ENCODE results near the gene ZNF91. TPM values are rescaled to one million over a fixed set of nuclear protein-coding genes. Genes with fewer than 3 reads are reported as not detected.
"Not testable (repeated sequence)": the region's sequence is repeated elsewhere in the genome, so short reads cannot be mapped to it uniquely, and the experiment has no call there.

ZNF91 gene
- 10 to 100 TPM; 37.0 to 38.2 TPM for total RNA-seq

- H3K4me3 Mint-ChIP-seq = peak within 1 kb of the TSS; percentile 93
- H3K9me3 Mint-ChIP-seq = no peaks in the 10 kb centered on the region
- H3K27me3 Mint-ChIP-seq = no peaks in the 10 kb centered on the region
- H3K4me1 Mint-ChIP-seq (ENCODE audit: low read depth in 2 of 2) = peaks cover 13 to 24% of the 10 kb centered on the region in 2 donors
- H3K27ac Mint-ChIP-seq = peak within 1 kb of the TSS; percentile 92 to 98
- ATAC-seq (peak; percentile 98 to 99), DNase-seq (ENCODE audit: low spot score) (peak; percentile 94)
- H3K36me3 Mint-ChIP-seq = peaks cover 19% of the 10 kb centered on the region
These were observed at the start of gene ZNF91 for GRCh38 chr19:23395041-23395721. Gene ZNF91, minus strand, starts transcription at chr19:23395471. Its CDS starts 117 bp downstream, at chr19:23395354.

GRCh38 chr19:23440791-23441190 lies 45.5 kb upstream of the ZNF91 start:
- Mint-ChIP-seq H3K4me1 (ENCODE audit: low read depth in 2 of 2) (no peaks in the 10 kb centered on the region), H3K27ac (no peak overlapping the region), H3K9me3 (peaks cover 18% of the 10 kb centered on the region), H3K36me3 (peaks cover 38% of the 10 kb centered on the region), H3K4me3 (no peak overlapping the region), H3K27me3 (no peaks in the 10 kb centered on the region)
- no peak for ATAC-seq
- no peak for DNase-seq (ENCODE audit: low spot score)

GRCh38 chr19:23440207-23440606 lies 44.9 kb upstream of the ZNF91 start:
- H3K9me3 Mint-ChIP-seq = peaks cover 18% of the 10 kb centered on the region
- H3K27me3 Mint-ChIP-seq = no peaks in the 10 kb centered on the region
- H3K4me1 Mint-ChIP-seq (ENCODE audit: low read depth in 2 of 2) = no peaks in the 10 kb centered on the region
- no peak overlapping the region for H3K4me3 Mint-ChIP-seq
- H3K27ac Mint-ChIP-seq = no peak overlapping the region
- ATAC-seq (no peak), DNase-seq (ENCODE audit: low spot score) (no peak)
- peaks cover 38% of the 10 kb centered on the region for H3K36me3 Mint-ChIP-seq

DNA sequence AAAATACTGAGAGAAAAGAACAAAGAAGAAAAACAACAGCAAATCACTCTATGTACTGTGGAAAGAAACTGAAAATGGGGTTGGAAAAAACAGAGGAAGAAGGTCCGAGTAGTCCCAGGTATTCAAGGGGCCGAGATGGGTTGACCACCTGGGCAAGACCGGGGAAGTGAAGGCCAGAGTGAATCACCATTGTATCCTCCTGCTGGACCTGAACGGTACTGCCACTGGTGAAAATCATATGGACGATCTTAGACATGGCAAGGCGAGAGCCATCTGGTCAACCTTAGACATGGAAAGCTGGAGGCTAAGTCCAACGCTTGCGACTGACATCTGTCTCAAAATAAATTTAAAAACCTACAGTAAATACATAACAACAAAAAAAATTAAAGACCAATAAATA lies 44.4 kb upstream of the ZNF91 start:
- H3K27me3 Mint-ChIP-seq = no peaks in the 10 kb centered on the region
- ATAC-seq (no peak), DNase-seq (ENCODE audit: low spot score) (no peak)
- no peaks in the 10 kb centered on the region for H3K4me1 Mint-ChIP-seq (ENCODE audit: low read depth in 2 of 2)
- H3K9me3 Mint-ChIP-seq = peaks cover 21% of the 10 kb centered on the region
- peaks cover 42% of the 10 kb centered on the region for H3K36me3 Mint-ChIP-seq
- H3K4me3 Mint-ChIP-seq = no peak overlapping the region
- no peak overlapping the region for H3K27ac Mint-ChIP-seq

- peaks cover 49% of the 10 kb centered on the region for H3K36me3 Mint-ChIP-seq
- no peaks in the 10 kb centered on the region for H3K4me1 Mint-ChIP-seq (ENCODE audit: low read depth in 2 of 2)
- H3K27me3 Mint-ChIP-seq = no peaks in the 10 kb centered on the region
- H3K9me3 Mint-ChIP-seq = peaks cover 30% of the 10 kb centered on the region
- DNase-seq (ENCODE audit: low spot score) = no peak
- no peak overlapping the region for H3K4me3 Mint-ChIP-seq
- ATAC-seq = no peak
- H3K27ac Mint-ChIP-seq = no peak overlapping the region
These were observed 42.6 kb upstream of the ZNF91 start for GRCh38 chr19:23437901-23438300.

GRCh38 chr19:23436944-23437343 lies 41.7 kb upstream of the ZNF91 start:
- no peak overlapping the region for H3K4me3 Mint-ChIP-seq
- no peaks in the 10 kb centered on the region for H3K4me1 Mint-ChIP-seq (ENCODE audit: low read depth in 2 of 2)
- H3K36me3 Mint-ChIP-seq = peaks cover 50% of the 10 kb centered on the region
- H3K9me3 Mint-ChIP-seq = peaks cover 31% of the 10 kb centered on the region
- H3K27ac Mint-ChIP-seq = no peak overlapping the region
- no peaks in the 10 kb centered on the region for H3K27me3 Mint-ChIP-seq
- no peak for DNase-seq (ENCODE audit: low spot score)
- ATAC-seq = no peak

DNA sequence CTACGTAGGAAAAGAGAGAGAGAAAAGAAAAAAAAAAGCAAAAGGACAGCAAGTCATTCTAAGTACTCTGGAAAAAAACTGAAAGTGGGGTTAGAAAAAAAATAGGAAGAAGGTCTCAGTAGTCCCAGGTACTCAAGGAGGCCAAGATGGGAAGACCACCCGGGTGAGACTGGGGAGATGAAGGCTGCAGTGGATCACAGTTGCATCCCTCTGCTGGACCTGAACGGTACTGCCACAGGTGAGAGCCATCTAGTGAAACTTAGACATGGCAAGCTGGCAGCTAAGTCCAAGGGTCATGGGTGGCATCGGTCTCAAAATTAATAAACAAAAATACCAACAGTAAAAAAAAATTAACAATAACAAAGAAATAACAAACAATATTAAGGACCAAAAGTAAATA lies 41.0 kb upstream of the ZNF91 start:
- H3K4me1 Mint-ChIP-seq (ENCODE audit: low read depth in 2 of 2) = no peaks in the 10 kb centered on the region
- no peak for DNase-seq (ENCODE audit: low spot score)
- ATAC-seq = no peak
- H3K9me3 Mint-ChIP-seq = peaks cover 31% of the 10 kb centered on the region
- no peak overlapping the region for H3K27ac Mint-ChIP-seq
- no peak overlapping the region for H3K4me3 Mint-ChIP-seq
- H3K36me3 Mint-ChIP-seq = peaks cover 50% of the 10 kb centered on the region
- H3K27me3 Mint-ChIP-seq = no peaks in the 10 kb centered on the region

- Mint-ChIP-seq H3K9me3 (no peaks in the 10 kb centered on the region), H3K27ac (no peak overlapping the region), H3K27me3 (no peaks in the 10 kb centered on the region), H3K4me1 (ENCODE audit: low read depth in 2 of 2) (no peaks in the 10 kb centered on the region), H3K4me3 (no peak overlapping the region), H3K36me3 (no peaks in the 10 kb centered on the region)
- ATAC-seq (no peak), DNase-seq (ENCODE audit: low spot score) (no peak)
These were observed 25.6 kb upstream of the ZNF91 start for GRCh38 chr19:23420824-23421223.

- not testable (repeated sequence) for H3K9me3 Mint-ChIP-seq; H3K27me3 Mint-ChIP-seq; H3K36me3 Mint-ChIP-seq; H3K27ac Mint-ChIP-seq; H3K4me1 Mint-ChIP-seq (ENCODE audit: low read depth in 2 of 2); H3K4me3 Mint-ChIP-seq; ATAC-seq; DNase-seq (ENCODE audit: low spot score)
These were observed 24.0 kb upstream of the ZNF91 start for GRCh38 chr19:23419261-23419660.

GRCh38 chr19:23415561-23416191 lies 20.4 kb upstream of the ZNF91 start:
- no peak for DNase-seq (ENCODE audit: low spot score)
- H3K9me3 Mint-ChIP-seq = no peaks in the 10 kb centered on the region
- H3K27ac Mint-ChIP-seq = no peak overlapping the region

GRCh38 chr19:23415034-23415433 lies 19.8 kb upstream of the ZNF91 start:
- Mint-ChIP-seq H3K4me3 (peak overlapping the region; percentile 27), H3K9me3 (no peaks in the 10 kb centered on the region), H3K27ac (no peak overlapping the region), H3K36me3 (no peaks in the 10 kb centered on the region), H3K27me3 (peaks cover 7 to 19% of the 10 kb centered on the region in 2 donors), H3K4me1 (ENCODE audit: low read depth in 2 of 2) (no peaks in the 10 kb centered on the region)
- no peak for DNase-seq (ENCODE audit: low spot score)
- ATAC-seq = no peak

More at GRCh38 chr19:23415561-23416191, 20.4 kb upstream of the ZNF91 start:
- Mint-ChIP-seq H3K36me3 (no peaks in the 10 kb centered on the region), H3K4me3 (peak overlapping the region; percentile 27), H3K4me1 (ENCODE audit: low read depth in 2 of 2) (no peaks in the 10 kb centered on the region), H3K27me3 (peaks cover 7 to 19% of the 10 kb centered on the region in 2 donors)
- peak in 1 of 2 donors; percentile 24 for ATAC-seq

- Mint-ChIP-seq H3K4me3 (no peak overlapping the region), H3K9me3 (no peaks in the 10 kb centered on the region)
- ATAC-seq = no peak
These were observed 14.9 kb upstream of the ZNF91 start for GRCh38 chr19:23410155-23410554.

GRCh38 chr19:23409392-23410048 lies 14.2 kb upstream of the ZNF91 start:
- H3K36me3 Mint-ChIP-seq = no peaks in the 10 kb centered on the region
- no peaks in the 10 kb centered on the region for H3K9me3 Mint-ChIP-seq
- no peak overlapping the region for H3K4me3 Mint-ChIP-seq
- H3K4me1 Mint-ChIP-seq (ENCODE audit: low read depth in 2 of 2) = no peaks in the 10 kb centered on the region
- H3K27me3 Mint-ChIP-seq = peaks cover 7 to 10% of the 10 kb centered on the region in 2 donors
- no peak for DNase-seq (ENCODE audit: low spot score)
- no peak for ATAC-seq
- H3K27ac Mint-ChIP-seq = no peak overlapping the region

More at GRCh38 chr19:23410155-23410554, 14.9 kb upstream of the ZNF91 start:
- Mint-ChIP-seq H3K27ac (no peak overlapping the region), H3K4me1 (ENCODE audit: low read depth in 2 of 2) (no peaks in the 10 kb centered on the region), H3K36me3 (no peaks in the 10 kb centered on the region), H3K27me3 (peaks cover 9 to 17% of the 10 kb centered on the region in 2 donors)
- no peak for DNase-seq (ENCODE audit: low spot score)

DNA sequence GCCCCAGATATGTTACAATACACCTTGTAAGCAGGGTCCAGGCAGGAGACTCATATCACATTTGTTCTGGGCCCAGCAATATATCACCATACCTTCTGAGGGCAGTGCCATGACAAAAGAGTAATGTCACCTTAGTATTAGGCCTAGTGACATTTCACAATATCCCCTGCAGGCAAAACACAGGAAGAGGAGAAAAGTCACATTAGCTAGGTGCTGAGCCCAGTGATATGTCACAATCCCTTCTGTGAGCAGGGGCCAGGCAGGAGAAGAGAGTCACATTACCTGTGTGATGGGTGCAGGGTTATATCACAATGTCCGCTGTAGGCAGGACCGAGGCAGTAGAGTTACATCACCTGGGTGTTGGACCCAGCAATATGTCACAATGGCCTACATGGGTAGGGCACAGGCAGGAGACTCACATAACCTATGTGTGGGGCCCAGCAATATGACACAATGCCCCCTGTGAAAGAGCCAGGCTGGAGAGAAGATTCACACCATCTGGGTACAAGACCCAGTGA lies 12.4 kb upstream of the ZNF91 start:
- H3K4me1 Mint-ChIP-seq (ENCODE audit: low read depth in 2 of 2) = peaks cover 1% of the 10 kb centered on the region in 2 donors
- H3K36me3 Mint-ChIP-seq = no peaks in the 10 kb centered on the region
- H3K4me3 Mint-ChIP-seq = no peak overlapping the region
- DNase-seq (ENCODE audit: low spot score) (no peak), ATAC-seq (peak in 1 of 2 donors; percentile 55)
- peaks cover 0 to 3% of the 10 kb centered on the region in 2 donors for H3K27me3 Mint-ChIP-seq
- no peaks in the 10 kb centered on the region for H3K9me3 Mint-ChIP-seq
- no peak overlapping the region for H3K27ac Mint-ChIP-seq
